A549 treated with RU486 at 1 μM for 4 hours (cell line): ENCODE measurements around the gene SHC2. TPM values are rescaled to one million over a fixed set of nuclear protein-coding genes. Genes with fewer than 3 reads are reported as not detected.

Source experiments
- total RNA-seq: library from RNA; stranded (reverse); fragments of 200-300 nt; extraction: Qiagen RNA extraction; gene quantifications from 5 replicates; pipeline ENCODE4 v1.2.3, GENCODE V29; 2022; ENCODE audit warnings: low read depth

Gene SHC2, protein sequence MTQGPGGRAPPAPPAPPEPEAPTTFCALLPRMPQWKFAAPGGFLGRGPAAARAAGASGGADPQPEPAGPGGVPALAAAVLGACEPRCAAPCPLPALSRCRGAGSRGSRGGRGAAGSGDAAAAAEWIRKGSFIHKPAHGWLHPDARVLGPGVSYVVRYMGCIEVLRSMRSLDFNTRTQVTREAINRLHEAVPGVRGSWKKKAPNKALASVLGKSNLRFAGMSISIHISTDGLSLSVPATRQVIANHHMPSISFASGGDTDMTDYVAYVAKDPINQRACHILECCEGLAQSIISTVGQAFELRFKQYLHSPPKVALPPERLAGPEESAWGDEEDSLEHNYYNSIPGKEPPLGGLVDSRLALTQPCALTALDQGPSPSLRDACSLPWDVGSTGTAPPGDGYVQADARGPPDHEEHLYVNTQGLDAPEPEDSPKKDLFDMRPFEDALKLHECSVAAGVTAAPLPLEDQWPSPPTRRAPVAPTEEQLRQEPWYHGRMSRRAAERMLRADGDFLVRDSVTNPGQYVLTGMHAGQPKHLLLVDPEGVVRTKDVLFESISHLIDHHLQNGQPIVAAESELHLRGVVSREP
- total RNA-seq = 0.63 to 1.4 TPM (median 0.97 TPM) in 5 replicates

DNA sequence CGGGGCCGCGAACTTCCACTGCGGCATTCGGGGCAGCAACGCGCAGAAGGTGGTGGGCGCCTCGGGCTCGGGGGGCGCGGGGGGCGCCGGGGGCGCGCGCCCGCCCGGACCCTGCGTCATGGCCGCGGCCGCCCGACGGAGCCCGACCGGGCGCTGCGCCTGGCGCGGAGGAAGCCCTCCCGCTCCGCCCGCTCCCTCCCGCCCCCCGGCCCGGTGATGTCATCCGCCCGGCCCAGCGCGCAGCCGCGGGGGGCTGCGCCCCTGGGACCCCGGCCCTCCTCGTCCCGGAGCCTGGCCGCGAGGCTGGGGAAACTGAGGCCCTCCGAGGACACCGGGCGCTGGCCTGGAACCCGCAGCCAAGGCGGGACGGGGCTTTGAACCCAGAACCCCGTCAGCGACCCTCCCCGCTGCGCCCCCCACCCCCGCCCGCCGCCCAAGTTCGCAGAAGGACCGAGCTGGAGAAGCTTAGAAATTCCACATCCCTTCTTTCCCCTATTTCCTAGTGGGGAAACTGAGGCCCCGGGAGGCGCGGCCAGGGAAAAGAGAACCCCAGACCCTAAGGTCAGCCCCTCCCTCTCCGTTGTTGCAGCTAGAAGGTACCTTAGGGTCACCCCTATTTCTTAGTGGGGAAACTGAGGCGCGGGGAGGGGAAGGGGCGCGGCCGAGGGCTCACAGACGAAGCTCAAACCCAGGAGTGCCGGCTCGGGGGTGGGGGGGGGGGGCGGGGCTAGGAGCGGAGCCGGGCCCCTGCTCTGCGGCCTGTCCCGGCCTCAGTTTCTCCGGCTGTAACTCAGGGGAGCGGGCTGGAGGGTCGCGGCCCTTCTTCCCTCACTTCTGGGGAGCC is at the start of gene SHC2:
SHC2 (minus strand) TSS at position 157 of the 844 bp plus-strand sequence; CDS start at position 120, 37 bp downstream.

DNA sequence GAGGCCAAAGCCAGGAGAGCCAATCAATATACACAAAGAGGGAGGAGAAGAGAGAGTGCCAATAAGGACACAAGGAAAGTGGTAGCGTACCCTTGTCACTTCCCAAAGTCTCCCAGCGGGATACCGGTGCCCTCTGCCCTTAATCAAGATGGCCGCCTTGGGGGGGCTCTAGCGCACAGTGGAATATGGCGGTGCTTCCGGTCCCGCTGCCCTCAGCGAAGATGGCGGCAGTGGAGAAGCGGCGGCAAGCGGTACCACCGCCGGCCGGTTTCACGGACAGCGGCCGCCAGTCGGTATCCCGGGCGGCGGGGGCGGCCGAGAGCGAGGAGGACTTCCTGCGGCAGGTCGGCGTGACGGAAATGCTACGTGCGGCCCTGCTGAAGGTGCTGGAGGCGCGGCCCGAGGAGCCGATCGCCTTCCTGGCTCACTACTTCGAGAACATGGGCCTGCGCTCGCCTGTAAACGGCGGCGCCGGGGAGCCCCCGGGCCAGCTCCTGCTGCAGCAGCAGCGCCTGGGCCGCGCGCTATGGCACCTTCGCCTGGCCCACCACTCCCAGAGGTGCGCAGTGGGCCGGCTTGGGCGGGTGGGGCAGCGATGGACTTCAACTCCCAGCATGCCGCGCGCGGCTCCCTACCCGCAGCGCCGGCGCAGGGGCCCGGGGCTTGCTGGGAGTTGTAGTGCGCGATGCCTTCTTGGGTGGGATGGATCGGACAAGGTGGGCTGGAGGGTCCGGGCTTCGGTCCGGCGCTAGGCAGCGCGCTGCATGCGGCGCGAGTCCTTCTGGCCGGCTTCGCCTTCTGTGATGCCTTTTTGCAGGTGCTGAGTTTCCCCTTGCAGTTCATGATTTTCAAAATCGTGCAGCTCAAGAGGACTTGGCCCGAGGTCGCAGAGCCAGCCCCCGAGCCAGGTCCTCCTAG is 46.7 kb upstream of the SHC2 start, which contains the start of gene TPGS1:
TPGS1 (plus strand) TSS at position 212 of the 918 bp plus-strand sequence; CDS start at position 222, 10 bp downstream.

DNA sequence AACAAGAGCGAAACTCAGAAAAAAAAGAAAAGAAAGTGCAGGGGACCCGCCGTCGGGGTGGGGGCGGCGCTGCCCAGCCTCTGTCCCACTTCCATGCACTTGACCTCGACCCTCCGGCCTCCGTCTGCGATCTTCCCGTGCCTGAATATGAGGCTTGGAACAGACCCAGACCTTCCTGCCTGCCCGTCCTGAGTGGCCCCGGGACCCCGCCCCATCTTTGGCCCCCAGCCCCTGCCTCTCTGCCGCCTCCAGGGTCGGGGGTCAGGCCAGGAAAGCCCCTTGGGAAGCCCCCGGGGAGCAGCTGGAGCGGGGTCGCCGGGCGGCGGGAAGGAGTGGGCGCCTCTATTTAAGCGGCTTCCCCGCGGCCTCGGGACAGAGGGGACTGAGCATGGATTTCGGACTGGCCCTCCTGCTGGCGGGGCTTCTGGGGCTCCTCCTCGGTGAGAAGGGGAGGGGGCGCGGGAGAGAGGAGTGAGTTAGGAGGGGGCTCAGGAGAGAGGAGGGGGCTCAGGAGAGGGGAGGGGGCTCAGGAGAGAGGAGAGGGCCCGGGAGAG is 35.4 kb upstream of the SHC2 start, which contains the start of gene MADCAM1:
MADCAM1 (plus strand) TSS at position 375 of the 554 bp plus-strand sequence; CDS start at position 389, 14 bp downstream.

DNA sequence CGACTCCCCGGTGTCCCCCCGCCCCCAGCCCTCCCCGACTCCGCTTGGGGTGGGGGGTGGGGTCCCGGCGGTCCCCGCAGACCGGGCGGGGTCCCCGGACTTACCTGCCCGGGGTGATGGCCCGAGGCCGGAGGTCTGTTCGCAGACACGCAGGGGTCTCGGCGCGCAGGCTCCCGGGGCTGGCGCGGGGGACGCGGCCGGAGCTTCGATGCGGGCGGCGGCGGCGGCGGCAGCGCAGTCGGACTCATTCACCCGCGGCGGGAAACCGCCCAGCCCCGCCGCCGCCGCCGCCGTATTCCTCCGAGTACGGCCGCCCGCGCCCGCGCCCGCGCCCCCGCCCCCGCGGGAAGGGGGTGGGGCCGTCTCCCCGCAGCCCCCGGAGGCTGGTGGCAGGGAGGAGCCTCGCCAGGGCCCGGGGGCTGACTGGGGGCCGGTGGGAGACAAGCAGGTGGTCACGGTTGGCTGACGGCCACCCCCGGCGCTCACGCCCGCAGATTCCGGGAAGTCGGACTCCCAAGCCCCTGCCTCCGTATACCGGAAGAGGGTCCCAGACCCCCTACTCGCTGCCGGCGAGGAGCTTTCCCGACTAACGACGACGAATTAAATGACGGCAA is 51.8 kb downstream of the SHC2 start, which contains the start of gene C2CD4C:
C2CD4C (minus strand) TSS at position 246 of the 614 bp plus-strand sequence. CDS start 786 bp downstream, outside the sequence.

Other genes with a start within 250 kb of the SHC2 start
- 76.7 to 118 TPM (median 109 TPM) in 5 replicates for gene PLPP2, start 169.6 kb downstream of the SHC2 start, total RNA-seq
- 14.1 to 21.2 TPM (median 19.8 TPM) in 5 replicates for gene MIER2, start 116.2 kb downstream of the SHC2 start, total RNA-seq
- 0.15 to 0.61 TPM (median 0.54 TPM) in 5 replicates for gene C2CD4C, start 51.9 kb downstream of the SHC2 start, total RNA-seq
- gene MADCAM1, start 35.5 kb upstream of the SHC2 start, total RNA-seq = 0.15 to 0.28 TPM (median 0.19 TPM) in 5 replicates
- 11.8 to 19.1 TPM (median 18.1 TPM) in 5 replicates for gene TPGS1, start 46.5 kb upstream of the SHC2 start, total RNA-seq
- gene CDC34, start 70.7 kb upstream of the SHC2 start, total RNA-seq = 59.4 to 109 TPM (median 103 TPM) in 5 replicates
- gene GZMM, start 83.0 kb upstream of the SHC2 start, total RNA-seq = 0.23 to 0.66 TPM (median 0.51 TPM) in 4 of 5 replicates, not detected in the other
- gene BSG, start 111.6 kb upstream of the SHC2 start, total RNA-seq = 636 to 735 TPM (median 683 TPM) in 5 replicates
- 27.7 to 43.9 TPM (median 40.1 TPM) in 5 replicates for gene HCN2, start 128.8 kb upstream of the SHC2 start, total RNA-seq
- gene POLRMT, start 172.5 kb upstream of the SHC2 start, total RNA-seq = 74.8 to 121 TPM (median 94.7 TPM) in 5 replicates
- 0.24 to 0.95 TPM (median 0.67 TPM) in 5 replicates for gene FGF22, start 178.8 kb upstream of the SHC2 start, total RNA-seq
- gene RNF126, start 202.2 kb upstream of the SHC2 start, total RNA-seq = 56.8 to 77.8 TPM (median 70.4 TPM) in 5 replicates
- gene FSTL3, start 215.4 kb upstream of the SHC2 start, total RNA-seq = 122 to 180 TPM (median 158 TPM) in 5 replicates
- gene PRSS57, start 234.4 kb upstream of the SHC2 start, total RNA-seq = 0.16 to 0.19 TPM in 2 of 5 replicates, not detected in the others
- gene PALM, start 247.9 kb upstream of the SHC2 start, total RNA-seq = 11.8 to 18.1 TPM (median 13.4 TPM) in 5 replicates